GM21367 (cell line): ENCODE data around the gene RRP1B.
"Not testable (repeated sequence)": the region's sequence is repeated elsewhere in the genome, so short reads cannot be mapped to it uniquely, and the experiment has no call there.

Source experiments
- ATAC-seq: cut with Tn5 transposase; IDR thresholded peaks from one replicate; pipeline ENCODE4 v1.9.1; 2021; ENCODE audit not compliant: unreplicated experiment

Gene RRP1B

GRCh38 chr21:43659136-43660000, at the start of gene RRP1B, which contains the start of gene HSF2BP:
Gene RRP1B (plus strand): TSS chr21:43659560. CDS start chr21:43659665, 105 bp downstream.
Gene HSF2BP (minus strand): TSS chr21:43659488. CDS start chr21:43658096, 1,392 bp downstream.
- ATAC-seq = peak; percentile 55

- ATAC-seq = no peak
Observed at GRCh38 chr21:43611598-43612369, 47.6 kb upstream of the RRP1B start.

- no peak for ATAC-seq
Observed at GRCh38 chr21:43613755-43614638, 45.4 kb upstream of the RRP1B start.

GRCh38 chr21:43614839-43615238, 44.5 kb upstream of the RRP1B start:
- ATAC-seq = no peak

GRCh38 chr21:43616861-43617260, 42.5 kb upstream of the RRP1B start:
- ATAC-seq = not testable (repeated sequence)

- ATAC-seq = no peak
Observed at GRCh38 chr21:43618940-43619339, 40.4 kb upstream of the RRP1B start.

GRCh38 chr21:43619344-43619743, 40.0 kb upstream of the RRP1B start:
- ATAC-seq = no peak

GRCh38 chr21:43619856-43620255, 39.5 kb upstream of the RRP1B start:
- ATAC-seq = no peak

GRCh38 chr21:43622796-43623195, 36.6 kb upstream of the RRP1B start:
- no peak for ATAC-seq

GRCh38 chr21:43623588-43623987, 35.8 kb upstream of the RRP1B start:
- ATAC-seq = no peak

GRCh38 chr21:43624339-43624738, 35.0 kb upstream of the RRP1B start:
- ATAC-seq = no peak

GRCh38 chr21:43626390-43626789, 33.0 kb upstream of the RRP1B start:
- no peak for ATAC-seq

GRCh38 chr21:43627527-43627926, 31.8 kb upstream of the RRP1B start:
- no peak for ATAC-seq

GRCh38 chr21:43631411-43632107, 27.8 kb upstream of the RRP1B start:
- no peak for ATAC-seq

- ATAC-seq = no peak
Observed at GRCh38 chr21:43632373-43632905, 26.9 kb upstream of the RRP1B start.

GRCh38 chr21:43634618-43635017, 24.7 kb upstream of the RRP1B start:
- ATAC-seq = no peak

- no peak for ATAC-seq
Observed at GRCh38 chr21:43635436-43635835, 23.9 kb upstream of the RRP1B start.

- ATAC-seq = no peak
Observed at GRCh38 chr21:43637530-43638158, 21.7 kb upstream of the RRP1B start.

GRCh38 chr21:43639470-43640353, 19.6 kb upstream of the RRP1B start:
- ATAC-seq = no peak
